Activated CD4-positive, CD25-positive, alpha-beta regulatory T cell treated with anti-CD3 and anti-CD28 coated beads, Interleukin-2, amount 50 U/mL, for 72 hours (primary cell): ENCODE results near the gene NAV2.

Experiments
- DNase-seq: peaks from one replicate; pipeline ENCODE4 v3.0.0; 2021

Gene NAV2

GRCh38 chr11:20032577-20033260 lies 320.1 kb downstream of the NAV2 start:
- no peak for DNase-seq

GRCh38 chr11:20033806-20034205 lies 321.2 kb downstream of the NAV2 start:
- no peak for DNase-seq

DNA sequence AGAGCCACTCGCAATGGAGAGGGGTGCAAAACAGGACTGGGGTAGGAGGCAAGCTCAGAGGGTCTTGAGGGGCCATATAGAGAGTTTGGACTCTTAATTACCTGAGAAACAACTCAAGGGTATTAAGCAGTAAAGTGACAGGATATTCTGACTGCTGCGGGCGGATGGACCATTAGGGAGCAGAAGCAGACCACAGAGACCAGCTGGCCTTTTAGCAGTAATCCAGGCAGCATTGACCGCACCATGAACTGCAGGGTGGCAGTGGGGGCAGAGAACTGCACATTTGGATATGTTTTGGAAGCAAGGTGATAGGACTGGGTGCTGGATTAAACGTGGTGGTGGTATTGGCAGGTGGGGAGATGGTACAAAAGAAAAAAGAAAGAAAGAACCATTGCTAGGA lies 322.3 kb downstream of the NAV2 start:
- DNase-seq, result no peak

- DNase-seq, result no peak
These were observed 322.7 kb downstream of the NAV2 start for GRCh38 chr11:20035375-20035700.

DNA sequence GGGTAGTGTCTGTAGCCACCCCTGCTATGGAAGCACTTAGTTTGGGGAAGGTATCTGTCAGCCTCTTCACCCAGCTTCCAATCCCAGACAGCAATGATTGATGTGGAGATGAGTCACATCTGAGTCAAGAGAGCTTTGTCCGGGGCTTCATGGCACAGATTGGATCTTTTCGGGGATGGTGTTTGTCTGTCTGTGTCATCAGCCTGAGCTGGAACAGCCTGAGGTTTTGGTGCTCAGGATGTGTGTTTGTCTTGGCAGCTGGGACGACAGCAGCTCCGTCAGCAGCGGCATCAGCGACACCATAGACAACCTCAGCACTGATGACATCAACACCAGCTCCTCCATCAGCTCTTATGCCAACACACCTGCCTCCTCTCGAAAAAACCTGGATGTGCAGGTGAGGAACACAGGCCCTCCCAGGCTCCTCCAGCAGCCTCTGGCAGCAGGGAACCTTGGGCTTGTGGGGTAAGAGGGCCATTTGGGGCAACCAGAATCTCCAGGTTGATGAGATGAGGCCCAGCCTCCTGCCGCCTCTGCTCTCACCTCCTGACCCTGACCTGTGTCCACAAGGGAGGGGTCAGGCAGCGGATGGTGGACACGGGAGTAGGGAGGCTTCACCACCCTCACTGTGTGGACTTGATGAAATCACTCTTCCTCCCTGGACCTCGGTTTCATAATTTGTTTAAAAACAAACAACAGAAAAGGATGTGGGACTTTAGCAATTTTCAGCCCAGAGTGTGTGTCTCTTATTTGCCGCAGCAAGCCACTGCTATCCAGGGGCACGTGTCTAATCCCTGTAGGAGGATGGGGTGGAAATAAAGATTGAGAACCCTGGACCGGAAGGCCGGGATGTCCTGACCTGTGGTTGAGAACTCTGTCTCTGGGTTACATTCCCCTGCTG lies 323.3 kb downstream of the NAV2 start:
- no peak for DNase-seq

- DNase-seq, result no peak
These were observed 324.1 kb downstream of the NAV2 start for GRCh38 chr11:20036626-20037335.

- DNase-seq, result no peak
These were observed 324.9 kb downstream of the NAV2 start for GRCh38 chr11:20037396-20038153.

DNA sequence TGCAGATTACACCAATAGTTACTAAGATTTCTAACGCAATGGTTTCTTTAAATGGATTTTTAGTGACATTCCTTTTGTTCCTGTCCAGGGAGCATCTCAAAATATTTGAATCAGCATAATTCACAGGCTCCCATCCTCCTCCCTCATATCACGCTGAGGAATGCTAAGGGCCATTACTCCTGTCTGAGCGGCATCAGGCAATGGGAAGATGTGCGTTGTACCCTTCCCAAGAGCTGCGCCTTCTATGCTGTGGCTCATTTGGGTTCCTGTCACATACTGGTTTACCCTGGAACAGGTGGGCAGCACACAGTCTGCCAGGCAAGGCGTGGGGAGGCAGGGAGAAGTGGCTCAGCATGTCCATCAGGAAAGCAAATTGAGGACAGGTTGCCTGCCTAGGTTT lies 325.8 kb downstream of the NAV2 start:
- no peak for DNase-seq

GRCh38 chr11:20038972-20039371 lies 326.3 kb downstream of the NAV2 start:
- no peak for DNase-seq

DNA sequence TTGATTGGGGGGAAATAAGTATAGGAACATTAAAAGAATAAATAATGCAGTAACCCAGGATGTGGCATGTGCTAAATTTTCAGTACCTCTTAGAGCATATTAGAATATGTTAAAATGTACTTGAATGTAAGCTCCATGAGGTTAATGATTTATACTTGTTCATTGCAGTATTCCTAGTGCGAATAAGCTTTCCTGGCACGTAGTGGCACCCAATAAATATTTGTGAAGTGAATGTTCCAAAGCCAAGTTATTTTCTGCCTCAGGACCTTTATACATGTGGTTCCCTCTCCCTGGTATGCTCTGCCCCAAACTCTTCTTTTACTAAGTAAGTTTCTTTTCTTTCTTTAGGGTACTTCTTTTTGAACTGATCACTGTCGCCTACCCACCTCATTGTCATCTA lies 328.9 kb downstream of the NAV2 start:
- no peak for DNase-seq

DNA sequence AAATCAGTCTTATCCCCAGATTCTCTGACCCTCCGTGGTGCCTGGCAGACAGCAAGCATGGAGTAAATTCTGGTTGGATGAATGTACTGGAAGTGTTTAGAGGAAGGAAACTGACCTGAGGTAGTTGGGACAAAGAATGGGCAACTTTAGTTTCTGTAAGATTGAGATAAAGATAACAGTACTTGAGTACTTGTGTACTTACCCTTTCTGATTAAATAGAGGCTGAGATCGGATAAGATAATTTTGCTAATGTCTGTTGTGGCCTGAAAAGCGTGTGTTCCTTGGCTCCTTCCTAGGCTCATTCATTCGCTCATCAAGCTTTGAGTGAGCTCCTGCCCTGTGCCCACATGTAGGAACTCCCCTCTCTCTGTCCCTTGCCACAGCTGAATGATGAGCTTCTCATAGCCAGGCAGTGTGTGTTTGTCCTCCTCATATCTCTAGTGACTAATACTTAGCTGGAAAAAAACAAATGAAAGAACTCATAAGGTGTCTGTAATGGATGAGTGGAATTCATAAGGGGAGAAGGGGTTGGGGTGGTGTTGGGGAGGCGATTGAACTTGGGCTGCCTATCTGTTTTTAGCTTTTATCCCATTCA lies 329.5 kb downstream of the NAV2 start:
- DNase-seq, result no peak

DNA sequence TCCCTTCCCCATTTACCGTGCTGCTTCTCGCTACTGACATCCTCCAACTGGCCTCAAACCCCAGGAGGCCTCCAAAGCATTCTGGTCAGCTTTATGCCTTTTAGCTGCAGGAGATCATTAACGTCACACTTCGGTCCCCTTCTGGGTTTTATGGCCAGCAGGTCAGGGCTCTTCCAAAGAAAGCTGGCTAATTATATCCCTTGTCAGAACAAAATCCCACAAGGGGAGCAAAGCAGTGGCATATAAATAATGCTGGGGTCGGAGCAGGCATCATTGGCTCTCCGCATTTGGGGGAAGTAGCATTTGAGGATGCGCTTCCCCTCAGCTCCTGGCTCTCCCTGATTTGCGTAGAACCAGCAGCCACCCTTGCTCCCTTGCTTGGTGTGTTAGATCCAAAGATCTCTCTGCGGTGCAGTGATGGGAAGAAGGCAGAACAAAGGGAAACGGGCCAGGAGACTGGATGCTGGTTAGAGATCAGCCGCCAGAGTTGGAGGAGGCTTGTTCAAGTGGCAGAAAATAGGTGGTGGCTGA lies 330.2 kb downstream of the NAV2 start:
- no peak for DNase-seq

DNA sequence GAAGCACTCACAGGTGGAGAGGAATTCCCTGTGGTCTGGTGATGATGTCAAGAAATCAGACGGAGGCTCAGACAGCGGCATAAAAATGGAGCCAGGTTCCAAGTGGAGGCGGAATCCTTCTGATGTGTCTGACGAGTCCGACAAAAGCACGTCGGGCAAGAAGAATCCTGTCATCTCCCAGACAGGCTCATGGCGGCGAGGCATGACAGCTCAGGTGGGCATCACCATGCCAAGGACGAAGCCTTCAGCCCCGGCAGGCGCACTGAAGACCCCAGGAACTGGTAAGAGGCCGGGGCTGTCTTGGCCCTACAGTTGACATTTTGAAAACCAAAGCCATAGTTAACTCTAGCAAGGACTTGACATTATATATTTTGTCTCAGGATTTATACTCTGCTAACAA lies 331.4 kb downstream of the NAV2 start:
- DNase-seq, result no peak

- DNase-seq, result no peak
These were observed 332.6 kb downstream of the NAV2 start for GRCh38 chr11:20045098-20045688.

DNA sequence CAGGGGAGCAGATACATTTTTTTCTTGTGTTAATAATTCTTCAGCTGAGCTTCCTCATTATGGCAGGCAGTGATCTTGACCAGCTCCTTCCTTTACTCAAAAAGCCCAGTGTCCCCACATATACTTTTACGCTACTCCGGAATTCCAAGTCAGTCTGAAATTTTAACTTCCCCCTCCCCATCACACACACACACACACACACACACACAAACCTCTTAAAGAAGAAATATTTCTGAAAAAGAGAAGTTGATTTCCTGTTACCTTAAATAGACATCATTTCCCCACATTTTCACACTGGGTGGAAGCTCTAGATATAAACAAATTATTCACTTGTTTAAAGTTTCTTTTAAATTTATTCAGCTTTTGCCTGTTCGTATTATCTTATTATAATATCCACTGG lies 333.8 kb downstream of the NAV2 start:
- no peak for DNase-seq

GRCh38 chr11:20047006-20047768 lies 334.6 kb downstream of the NAV2 start:
- DNase-seq, result no peak

DNA sequence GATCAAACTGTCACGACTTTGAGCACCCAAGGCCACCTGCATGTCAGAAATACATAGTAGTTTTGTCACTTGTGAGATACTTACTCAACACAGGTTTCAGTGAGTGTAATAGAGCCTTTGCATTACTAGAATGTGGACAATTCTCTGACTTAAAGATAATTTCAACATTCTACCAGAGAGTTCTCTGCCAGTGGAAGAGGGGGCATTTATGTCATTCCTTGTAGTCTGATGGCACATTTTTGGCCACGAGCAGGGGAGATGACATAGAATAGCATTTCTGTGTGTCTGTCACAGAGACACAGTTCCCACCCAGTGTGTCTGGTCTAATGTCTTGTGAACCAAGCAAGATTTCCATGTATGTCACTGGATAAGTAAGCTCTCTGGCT lies 335.1 kb downstream of the NAV2 start:
- DNase-seq, result no peak

DNA sequence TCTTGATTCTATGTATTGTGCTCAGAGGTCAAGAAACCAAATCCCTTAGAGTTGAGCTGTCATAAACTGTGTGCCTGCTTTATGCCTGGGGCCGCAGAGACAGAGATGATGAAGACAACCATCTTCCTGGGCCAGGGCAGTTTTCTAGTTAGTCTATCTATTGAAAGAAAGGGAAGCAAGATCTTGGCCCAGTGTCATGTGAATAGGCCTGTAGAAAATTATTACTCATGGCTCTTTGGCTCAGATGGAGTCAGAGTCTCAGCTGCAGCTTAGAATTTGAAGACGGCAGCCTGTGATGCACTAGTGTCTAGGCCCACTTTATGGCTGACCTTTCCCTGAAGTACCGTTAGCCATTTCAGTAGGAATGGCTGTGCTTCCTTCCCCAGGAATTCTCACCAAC lies 335.6 kb downstream of the NAV2 start:
- no peak for DNase-seq

- no peak for DNase-seq
These were observed 336.1 kb downstream of the NAV2 start for GRCh38 chr11:20048707-20049106.

GRCh38 chr11:20049231-20049630 lies 336.6 kb downstream of the NAV2 start:
- DNase-seq, result no peak

DNA sequence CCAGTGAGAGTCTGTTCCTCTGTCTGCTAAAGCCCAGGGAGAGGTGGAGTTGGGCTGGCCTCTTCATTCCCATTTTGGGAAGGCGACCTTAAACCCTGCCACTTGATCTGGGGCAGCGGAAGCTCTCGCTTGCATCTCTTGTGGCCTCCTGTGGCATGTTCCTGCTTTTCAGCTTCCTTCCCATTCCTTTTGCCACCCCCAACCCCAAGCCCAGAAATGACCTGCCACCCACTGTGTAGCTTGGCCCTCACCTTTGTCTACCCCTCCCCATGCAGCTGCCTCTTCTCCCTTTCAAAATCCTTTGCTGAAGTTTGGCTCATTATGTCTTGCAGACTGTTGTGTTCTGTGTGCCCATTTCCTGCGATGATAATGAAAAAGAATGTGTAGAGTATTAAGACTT lies 337.4 kb downstream of the NAV2 start:
- no peak for DNase-seq
